ENCODE results near the gene SLC25A14.

The SLC25A14 gene

DNA sequence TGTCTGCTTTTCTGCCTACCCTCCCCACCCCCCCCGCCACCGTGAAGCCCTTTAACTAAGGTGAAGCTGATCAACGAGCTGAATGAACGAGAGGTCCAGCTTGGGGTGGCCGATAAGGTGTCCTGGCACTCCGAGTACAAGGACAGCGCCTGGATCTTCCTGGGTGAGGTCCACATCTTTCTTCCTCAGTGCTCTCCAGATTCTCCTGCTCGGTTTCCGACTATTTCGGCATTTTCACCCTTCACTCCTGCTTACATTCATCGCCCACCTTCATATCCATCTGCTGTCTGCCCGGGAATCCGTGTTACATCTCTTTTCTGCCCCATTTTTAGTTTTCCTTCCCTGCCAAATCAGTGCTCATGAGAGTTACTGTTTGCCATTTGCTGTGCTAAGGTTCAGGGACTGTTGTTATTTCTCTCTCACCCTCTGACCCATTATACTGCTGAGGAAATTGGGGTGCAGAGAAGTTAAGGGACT lies 62.5 kb downstream of the SLC25A14 start:
- no peak for DNase-seq
- Mint-ChIP-seq H3K9me3 (no peaks in the 10 kb centered on the region), H3K27ac (peak overlapping the region; percentile 68), H3K36me3 (peaks cover 9 to 12% of the 10 kb centered on the region in 2 donors), H3K27me3 (peaks cover 4 to 17% of the 10 kb centered on the region in 2 donors), H3K4me1 (peaks cover 0 to 10% of the 10 kb centered on the region in 2 donors), H3K4me3 (peak overlapping the region; percentile 85 to 99)
- no peak for ATAC-seq (replicated peaks)

DNA sequence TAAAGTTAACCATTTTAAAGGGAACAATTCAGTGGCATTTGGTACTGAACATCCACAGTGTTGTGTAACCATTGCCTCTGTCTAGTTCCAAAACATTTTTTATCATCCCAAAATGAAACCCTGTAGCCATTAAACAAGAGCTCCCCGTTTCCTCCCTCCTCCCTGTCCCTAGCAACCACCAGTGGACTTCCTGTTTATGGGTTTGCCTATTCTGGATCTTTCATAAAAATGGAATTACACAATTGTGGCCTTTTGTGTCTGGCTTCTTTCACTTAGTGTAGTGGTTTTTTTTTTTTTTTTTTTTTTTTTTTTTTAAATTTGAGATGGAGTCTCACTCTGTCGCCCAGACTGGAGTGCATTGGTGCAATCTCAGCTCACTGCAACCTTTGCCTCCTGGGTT lies 73.7 kb downstream of the SLC25A14 start:
- Mint-ChIP-seq H3K27ac (no peak overlapping the region), H3K9me3 (no peaks in the 10 kb centered on the region), H3K27me3 (no peaks in the 10 kb centered on the region), H3K4me1 (peaks cover 0 to 2% of the 10 kb centered on the region in 2 donors), H3K4me3 (no peak overlapping the region), H3K36me3 (peaks cover 12 to 18% of the 10 kb centered on the region in 2 donors)
- DNase-seq: no peak
- ATAC-seq (replicated peaks): no peak

DNA sequence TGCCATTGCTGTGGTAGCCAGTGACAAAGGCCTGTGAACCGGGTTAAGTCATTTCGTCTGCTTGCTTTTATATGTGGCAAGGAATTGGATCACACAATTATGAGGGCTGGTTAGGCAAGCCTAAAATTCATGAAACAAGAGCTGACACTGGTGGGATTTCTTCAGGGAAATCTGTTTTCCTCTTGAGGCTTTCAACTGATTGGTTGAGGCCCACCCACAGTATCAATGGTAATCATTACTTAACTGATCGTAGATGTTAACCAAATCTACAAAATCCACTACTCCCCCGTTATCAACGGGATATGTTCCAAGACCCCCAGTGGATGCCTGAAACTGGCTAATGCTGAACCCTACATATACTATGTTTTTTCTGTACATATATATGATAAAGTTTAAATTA lies 75.1 kb downstream of the SLC25A14 start:
- Mint-ChIP-seq H3K36me3 (peaks cover 12 to 14% of the 10 kb centered on the region in 2 donors), H3K27ac (no peak overlapping the region), H3K4me3 (no peak overlapping the region), H3K27me3 (no peaks in the 10 kb centered on the region), H3K4me1 (peaks cover 0 to 2% of the 10 kb centered on the region in 2 donors), H3K9me3 (no peaks in the 10 kb centered on the region)
- DNase-seq: no peak
- no peak for ATAC-seq (replicated peaks)

DNA sequence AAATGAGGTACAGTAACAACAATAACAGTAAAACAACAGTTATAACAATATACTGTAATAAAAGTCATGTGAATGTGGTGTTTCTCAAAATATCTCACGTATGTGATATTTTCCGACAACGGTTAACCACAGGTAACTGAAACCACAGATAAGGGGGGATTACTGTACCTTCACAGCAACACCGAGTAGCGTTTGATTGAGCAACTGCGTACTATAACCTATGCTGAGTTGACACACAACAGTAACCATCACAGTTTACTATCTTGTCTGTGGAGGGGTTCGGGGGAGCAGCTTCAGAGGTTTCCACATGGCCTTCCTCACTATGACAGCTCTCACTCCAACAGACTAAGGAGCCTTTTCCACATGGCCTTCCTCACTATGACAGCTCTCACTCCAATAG lies 75.5 kb downstream of the SLC25A14 start:
- Mint-ChIP-seq H3K9me3 (no peaks in the 10 kb centered on the region), H3K36me3 (peaks cover 12 to 14% of the 10 kb centered on the region in 2 donors), H3K27ac (no peak overlapping the region), H3K4me1 (peaks cover 0 to 2% of the 10 kb centered on the region in 2 donors), H3K27me3 (no peaks in the 10 kb centered on the region), H3K4me3 (no peak overlapping the region)
- no peak for DNase-seq
- ATAC-seq (replicated peaks): no peak

DNA sequence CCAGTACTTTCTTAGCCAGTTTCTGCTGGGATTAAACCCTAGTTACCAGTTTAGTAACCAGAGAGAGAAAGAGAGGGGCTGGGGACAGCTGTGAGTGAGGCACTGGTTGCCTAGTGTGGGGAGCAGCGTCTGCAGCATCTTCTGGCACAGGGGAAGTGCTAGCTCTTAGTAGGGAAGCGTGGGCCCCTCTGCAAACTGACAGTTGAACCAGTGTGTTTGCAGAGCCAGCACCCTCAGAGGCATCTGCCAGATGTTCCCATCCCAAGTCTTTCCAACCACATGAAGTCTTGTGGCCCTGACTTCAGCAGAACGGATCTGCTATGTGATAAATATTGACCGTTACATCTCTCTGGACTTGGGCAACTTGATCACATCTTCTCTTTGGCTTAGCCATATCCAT lies 77.1 kb downstream of the SLC25A14 start:
- Mint-ChIP-seq H3K27ac (no peak overlapping the region), H3K9me3 (no peaks in the 10 kb centered on the region)

DNA sequence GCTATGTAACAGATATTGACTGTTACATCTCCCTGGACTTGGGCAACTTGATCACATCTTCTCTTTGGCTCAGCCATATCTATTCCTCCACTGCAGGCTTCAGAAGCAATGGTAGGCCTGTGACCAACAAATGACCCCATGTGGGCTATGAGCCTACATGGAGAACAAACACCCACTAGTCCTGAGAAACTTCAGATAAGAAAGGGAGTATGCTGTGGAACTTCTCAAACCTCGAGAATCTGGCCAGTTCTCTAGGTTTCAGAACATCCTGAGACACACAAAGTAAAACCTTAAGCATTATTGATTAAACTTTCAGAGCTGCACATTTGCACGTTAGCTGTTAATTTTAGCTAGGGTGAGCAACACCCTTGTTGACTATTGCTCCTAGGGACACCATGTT lies 78.3 kb downstream of the SLC25A14 start:
- H3K27me3 Mint-ChIP-seq: no peaks in the 10 kb centered on the region
- no peaks in the 10 kb centered on the region for H3K9me3 Mint-ChIP-seq
- no peak overlapping the region for H3K27ac Mint-ChIP-seq
- DNase-seq: no peak
- peaks cover 0 to 2% of the 10 kb centered on the region in 2 donors for H3K4me1 Mint-ChIP-seq
- no peak for ATAC-seq (replicated peaks)
- H3K4me3 Mint-ChIP-seq: no peak overlapping the region
- H3K36me3 Mint-ChIP-seq: peaks cover 12% of the 10 kb centered on the region in 2 donors

More for the DNA sequence above, 77.1 kb downstream of the SLC25A14 start:
- H3K4me1 Mint-ChIP-seq: peaks cover 0 to 2% of the 10 kb centered on the region in 2 donors
- H3K27me3 Mint-ChIP-seq: no peaks in the 10 kb centered on the region
- no peak for DNase-seq
- ATAC-seq (replicated peaks): no peak
- H3K4me3 Mint-ChIP-seq: no peak overlapping the region
- H3K36me3 Mint-ChIP-seq: peaks cover 12 to 14% of the 10 kb centered on the region in 2 donors

DNA sequence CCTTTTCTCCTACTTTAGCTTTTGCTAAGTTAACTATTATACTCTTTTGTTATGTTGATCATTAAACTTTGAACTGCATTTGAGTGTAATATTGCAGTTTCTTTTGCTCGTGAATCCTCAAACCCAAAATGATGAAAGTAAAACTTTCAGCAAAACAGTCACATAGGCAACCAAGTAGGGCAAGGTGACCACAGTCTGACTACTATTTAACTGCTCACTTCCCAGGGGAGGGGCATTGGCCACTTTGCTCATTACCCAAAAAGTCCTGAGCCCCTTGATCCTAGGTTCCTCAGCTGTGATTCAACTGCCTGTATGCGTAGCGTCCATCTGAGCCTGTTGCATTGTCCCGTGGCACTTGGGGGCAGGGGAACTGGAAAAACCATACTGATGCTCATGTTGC lies 79.0 kb downstream of the SLC25A14 start:
- Mint-ChIP-seq H3K27ac (no peak overlapping the region), H3K36me3 (peaks cover 12% of the 10 kb centered on the region in 2 donors), H3K4me3 (no peak overlapping the region), H3K4me1 (peaks cover 0 to 2% of the 10 kb centered on the region in 2 donors), H3K27me3 (peaks cover 0 to 4% of the 10 kb centered on the region in 2 donors), H3K9me3 (no peaks in the 10 kb centered on the region)
- ATAC-seq (replicated peaks) (no peak), DNase-seq (no peak)

DNA sequence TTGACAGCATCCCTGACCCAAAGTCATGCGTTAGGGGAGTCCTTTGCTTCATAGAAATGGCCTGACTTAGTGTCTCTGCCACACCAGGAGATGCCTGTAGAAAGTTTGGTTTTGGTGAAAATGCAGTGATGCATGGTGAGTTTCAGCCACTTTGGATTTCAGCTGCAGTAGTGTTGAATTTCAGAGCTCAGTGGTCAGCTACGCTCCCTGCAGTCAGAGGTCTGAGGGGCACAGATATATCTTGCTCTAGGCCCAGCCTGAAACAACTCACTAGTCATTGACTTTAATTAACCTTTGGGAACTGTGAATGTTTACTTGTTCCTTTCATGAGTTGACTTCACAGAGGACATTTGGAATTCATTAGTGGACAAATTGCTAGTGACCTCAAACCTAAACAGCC lies 79.5 kb downstream of the SLC25A14 start:
- ATAC-seq (replicated peaks) (no peak), DNase-seq (no peak)
- H3K27me3 Mint-ChIP-seq: peaks cover 0 to 4% of the 10 kb centered on the region in 2 donors
- H3K4me1 Mint-ChIP-seq: peaks cover 0 to 2% of the 10 kb centered on the region in 2 donors
- H3K27ac Mint-ChIP-seq: no peak overlapping the region
- H3K36me3 Mint-ChIP-seq: peaks cover 8% of the 10 kb centered on the region in 2 donors
- H3K4me3 Mint-ChIP-seq: no peak overlapping the region
- no peaks in the 10 kb centered on the region for H3K9me3 Mint-ChIP-seq

Data from stimulated activated naive B cell treated with anti-CD40 and anti-IgM and Interleukin-4, amounts not matched to agents 10 μg/mL and 1 μg/mL and 100 μg/mL, for 72 hours (primary cell).